Amygdala (tissue), 56 donors: Measurements from ENCODE around the gene IL10RB.
"Not testable (repeated sequence)": the region's sequence is repeated elsewhere in the genome, so short reads cannot be mapped to it uniquely, and the experiment has no call there.

Source experiments
- DNase-seq, 56 donors: peaks; one replicate each; lab custom pipeline; 2025; lab: John Stamatoyannopoulos, UW

Gene IL10RB

DNA sequence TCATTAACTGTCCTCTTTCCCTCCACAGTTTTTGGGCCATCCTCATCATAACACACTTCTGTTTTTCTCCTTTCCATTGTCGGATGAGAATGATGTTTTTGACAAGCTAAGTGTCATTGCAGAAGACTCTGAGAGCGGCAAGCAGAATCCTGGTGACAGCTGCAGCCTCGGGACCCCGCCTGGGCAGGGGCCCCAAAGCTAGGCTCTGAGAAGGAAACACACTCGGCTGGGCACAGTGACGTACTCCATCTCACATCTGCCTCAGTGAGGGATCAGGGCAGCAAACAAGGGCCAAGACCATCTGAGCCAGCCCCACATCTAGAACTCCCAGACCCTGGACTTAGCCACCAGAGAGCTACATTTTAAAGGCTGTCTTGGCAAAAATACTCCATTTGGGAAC, 30.0 kb downstream of the IL10RB start:
- DNase-seq, result no peak

DNA sequence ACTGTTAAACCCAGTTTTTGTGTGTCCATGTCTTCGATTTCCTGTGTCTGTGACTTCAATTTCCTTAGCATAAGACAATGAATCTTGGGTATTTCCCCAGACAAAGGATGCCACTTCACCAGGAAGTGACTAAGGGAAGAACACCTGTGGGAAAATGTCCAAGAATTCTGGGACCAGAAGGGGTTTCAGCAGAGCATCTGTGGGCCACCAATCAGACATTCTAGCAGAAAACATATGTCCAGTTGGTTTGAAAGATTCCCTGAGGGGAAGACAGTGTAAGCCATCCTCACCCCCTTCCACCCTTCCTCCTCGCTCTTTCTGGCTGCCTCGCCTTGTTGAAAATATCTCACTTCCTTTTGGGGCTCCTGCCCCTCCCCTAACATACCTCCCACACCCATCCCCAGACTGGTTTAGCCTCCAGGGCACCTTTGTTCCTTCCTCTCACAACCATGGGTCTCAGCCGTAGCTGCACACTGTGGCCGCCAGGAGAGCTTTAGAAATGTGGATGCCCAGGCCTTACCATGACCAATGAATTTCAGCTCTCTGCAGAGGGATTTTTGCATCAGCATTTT, 33.1 kb downstream of the IL10RB start:
- no peak for DNase-seq

DNA sequence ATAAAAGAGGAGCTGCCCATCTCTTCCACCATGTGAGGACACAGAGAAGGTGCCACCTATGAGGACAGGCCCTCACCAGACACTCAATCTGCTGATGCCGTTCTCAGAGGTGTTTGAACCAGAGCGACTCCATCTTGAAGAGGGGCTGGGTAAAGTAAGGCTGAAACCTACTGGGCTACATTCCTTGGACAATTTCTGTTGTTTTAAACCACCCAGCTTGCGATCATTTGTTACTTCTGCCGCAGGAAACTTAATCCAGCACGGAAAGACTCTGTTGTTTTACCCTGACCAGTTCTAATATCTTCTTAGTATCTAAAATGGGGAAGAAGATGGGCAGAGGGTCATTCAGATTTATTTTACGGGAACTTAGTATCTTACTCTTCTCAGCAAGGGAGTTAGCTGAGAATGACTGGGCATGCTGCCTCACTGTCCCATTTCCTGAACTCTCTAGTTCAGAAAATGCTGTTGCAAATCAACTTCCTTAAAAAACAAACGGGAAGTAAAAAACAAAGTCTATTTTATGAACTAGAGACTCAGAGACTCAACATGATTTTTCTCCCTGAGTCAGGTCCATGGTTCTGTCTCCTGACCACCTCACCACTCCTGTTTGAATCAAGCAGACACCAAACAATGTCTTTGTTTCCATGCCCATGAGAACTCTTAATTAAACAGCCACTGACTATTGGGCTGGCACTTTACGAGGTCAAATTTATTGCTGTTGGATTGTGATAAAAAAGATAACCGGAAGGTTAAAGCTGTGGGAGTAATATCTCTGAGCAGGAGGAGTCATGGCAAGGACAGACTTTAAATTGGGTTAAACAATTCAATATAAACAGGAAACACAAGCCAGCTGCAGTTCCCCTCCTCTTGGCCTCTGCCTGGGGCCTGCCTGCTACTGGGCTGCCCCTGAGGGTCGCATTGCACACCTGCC, 34.8 kb downstream of the IL10RB start:
- peak in 4 of 56 donors; percentile 3 to 17 (median 12) for DNase-seq

DNA sequence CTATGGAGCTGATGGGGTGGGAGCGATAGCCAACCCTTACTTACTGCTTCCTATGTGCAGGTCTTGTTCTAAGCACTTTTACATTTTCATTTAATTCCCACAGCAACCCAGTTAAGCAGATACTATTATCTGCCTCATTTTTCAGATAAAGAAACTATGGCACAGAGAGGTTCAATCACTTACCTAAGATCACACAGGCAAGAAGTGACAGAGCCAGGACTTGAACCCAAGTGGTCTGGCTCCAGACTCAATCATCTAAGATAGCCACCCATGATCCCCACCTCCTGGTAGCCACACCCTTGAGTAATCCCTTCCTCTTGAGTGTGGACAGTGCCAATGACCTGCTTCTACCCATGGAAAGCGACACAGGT, 35.5 kb downstream of the IL10RB start:
- DNase-seq, result no peak

DNA sequence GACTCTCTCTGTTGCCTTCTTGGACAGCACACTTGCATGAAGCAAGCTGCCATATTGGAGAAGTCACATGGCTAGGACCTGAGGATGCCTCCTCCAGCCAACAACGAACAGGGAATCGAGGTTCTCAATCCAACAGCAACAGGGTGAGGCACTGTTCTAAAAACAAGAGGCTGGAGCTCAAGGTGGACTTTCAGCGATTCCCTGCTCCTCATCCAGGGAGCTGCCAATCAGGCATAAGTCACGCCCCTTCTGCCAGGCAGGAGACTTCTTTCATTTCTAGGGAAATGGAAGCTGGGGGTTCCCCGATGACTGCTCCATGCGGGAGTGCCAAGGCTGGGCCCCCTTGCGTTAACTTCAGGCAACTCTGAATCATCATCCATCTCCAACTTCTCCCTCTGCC, 35.9 kb downstream of the IL10RB start:
- no peak for DNase-seq

DNA sequence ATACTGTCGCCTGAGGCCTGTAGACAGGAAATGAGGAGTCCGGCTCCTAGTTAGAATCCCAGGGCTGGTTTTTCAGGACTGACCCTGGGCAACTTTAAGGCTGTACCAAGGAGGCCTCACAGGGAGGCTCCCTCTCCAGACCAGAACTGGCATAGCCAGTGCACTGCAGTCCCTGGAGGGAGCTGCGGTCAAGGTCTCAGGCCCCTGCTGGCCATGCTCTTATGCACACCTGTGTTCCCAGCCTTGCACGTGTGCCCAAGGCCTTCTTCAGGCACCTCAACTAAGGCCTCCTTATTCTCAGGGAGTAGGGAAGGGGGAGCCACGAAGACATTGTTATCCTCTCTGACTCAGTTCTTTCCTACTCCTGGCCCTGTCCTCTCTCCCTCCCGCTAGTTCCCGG, 36.6 kb downstream of the IL10RB start:
- DNase-seq, result no peak

DNA sequence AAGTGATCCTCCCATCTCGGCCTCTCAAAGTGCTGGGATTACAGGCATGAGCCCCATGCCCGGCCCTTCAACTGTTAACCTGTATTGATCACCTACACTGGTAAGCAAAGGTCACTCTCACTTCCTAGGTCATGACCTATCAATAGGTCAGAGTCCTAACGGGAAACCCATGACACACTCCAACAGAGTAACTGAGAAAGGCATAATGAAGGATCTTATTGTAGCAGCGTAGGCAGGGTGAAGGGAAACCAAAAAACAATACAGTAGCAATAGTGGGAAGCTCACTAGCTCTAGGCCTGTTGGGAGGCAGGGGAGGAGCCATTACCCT, 39.1 kb downstream of the IL10RB start:
- no peak for DNase-seq

DNA sequence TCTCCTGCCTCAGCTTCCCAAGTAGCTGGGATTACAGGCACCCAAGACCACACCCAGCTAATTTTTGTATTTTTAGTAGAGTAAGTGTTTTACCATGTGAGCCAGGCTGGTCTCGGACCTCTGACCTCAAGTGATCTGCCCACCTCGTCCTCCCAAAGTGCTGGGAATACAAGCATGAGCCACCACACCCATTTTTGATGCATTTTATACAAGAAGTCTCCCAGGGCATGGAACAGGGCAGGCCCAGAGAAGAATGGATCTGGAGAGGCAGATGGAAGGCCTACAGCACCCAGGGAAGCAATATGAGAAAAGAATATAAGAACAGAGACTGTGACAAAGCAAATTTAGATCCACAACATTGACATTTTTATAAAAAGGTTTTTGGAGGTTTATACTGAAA, 39.8 kb downstream of the IL10RB start:
- no peak for DNase-seq

DNA sequence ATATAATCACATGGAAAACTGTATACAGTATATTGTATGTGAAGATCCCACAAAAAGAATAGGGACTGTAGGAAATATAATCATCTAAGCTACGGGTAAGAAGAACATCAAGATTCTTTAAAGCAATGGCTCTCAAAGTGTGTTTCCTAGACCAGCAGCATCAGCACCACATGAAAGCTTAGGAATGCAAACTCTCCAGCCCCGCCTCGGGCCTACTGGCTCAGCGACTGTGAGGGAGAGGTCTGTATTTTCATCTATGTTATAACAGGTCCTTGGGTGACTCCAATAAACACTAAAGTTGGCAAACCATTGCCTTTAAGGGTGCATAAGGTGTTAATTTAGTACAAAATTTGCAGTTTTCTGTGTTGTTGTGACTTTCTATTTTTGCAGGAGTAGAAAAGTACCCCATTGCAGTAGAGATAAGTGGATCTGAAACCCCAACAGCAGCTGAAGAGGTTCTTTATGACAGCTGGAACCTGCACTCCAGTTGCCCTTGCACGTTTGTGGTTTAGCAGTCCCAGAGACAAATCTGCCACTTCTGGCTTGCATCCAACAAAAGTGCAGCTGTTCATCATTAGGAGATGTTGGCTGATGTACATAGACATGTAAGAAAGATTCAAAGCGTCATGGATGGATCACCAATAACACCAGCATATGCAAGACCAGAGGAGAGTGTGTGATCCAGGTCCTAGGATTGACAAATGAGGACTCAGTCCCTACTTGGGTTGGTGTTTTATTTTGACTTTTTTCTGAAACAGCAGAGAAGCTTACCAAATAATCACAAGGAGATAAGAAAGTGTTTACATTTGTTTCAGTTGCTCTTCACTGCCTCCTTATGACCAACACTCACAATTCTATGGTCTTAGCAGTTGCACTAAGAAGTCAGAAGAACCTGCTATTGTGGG, 42.7 kb downstream of the IL10RB start:
- no peak for DNase-seq

DNA sequence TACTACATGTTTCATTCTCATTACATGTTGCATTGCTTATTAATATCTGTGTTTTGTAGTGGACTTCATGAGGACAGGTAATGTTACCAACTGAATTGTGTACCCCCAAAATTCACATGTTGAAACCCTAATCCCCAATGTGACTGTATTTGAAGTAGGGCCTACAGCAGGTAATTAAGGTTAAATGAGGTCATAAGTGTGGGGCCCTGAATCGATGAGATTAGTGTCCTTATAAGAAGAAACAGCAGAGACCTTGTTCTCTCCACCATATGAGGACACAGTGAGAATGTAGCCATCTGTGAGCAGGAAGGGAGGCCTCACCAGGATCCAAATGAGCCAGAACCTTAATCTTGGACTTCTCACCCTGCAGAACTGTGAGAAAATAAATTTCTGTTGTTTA, 43.6 kb downstream of the IL10RB start:
- DNase-seq, result no peak

DNA sequence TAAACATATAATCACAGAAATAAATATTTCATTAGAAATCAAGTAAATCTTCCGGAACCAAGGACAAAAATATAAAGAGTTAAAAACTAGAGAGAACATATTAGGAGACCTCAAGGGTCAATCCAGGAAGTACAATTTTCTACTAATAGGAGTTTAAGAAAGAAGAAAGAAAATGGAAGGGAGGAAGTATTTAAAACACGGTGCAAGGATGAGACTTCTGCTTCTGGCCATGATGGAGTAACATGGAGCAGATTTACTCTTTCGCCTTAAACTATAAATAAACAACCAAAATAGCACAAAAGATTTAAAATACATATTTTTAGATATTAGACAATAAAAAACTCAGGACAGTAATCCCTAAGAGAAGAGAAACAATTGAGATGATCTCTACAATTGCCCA, 46.0 kb downstream of the IL10RB start:
- DNase-seq, result no peak

DNA sequence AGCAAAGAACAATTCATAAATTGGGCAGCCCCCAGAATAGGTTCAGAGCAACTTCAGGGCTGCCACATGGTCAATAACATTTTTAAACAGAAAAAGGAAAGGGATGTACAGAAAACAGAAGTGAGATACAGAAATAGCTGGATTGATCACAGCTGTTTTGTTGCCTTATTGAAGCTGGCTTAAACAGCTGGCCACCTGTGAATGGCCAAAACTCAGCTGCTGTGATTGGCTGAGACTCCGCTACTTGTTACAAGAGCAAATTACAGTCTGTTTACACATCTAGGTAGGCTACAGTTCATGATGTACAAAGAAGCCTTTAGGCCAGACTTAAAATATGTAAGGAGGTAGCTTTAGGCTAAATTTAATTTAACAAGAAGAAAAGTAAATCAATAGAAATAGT, 47.0 kb downstream of the IL10RB start:
- no peak for DNase-seq

DNA sequence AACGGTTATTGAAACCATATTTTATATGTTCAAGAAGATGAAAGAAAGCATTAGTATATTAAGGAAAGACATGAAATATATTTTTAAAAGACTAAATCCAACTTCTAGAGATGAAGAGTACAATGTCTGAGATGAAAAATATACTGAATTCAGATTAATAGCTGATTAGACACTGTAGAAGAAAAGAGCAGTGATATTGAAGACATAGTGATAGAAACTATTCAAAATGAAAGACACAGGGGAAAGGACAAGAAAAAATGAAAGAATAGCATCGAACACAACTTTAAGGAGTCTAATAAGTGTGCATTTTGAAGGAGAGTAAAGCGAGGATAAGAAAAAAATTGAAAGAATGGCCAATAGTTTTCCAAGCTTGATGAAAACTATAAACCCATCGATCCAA, 47.4 kb downstream of the IL10RB start:
- DNase-seq, result no peak

DNA sequence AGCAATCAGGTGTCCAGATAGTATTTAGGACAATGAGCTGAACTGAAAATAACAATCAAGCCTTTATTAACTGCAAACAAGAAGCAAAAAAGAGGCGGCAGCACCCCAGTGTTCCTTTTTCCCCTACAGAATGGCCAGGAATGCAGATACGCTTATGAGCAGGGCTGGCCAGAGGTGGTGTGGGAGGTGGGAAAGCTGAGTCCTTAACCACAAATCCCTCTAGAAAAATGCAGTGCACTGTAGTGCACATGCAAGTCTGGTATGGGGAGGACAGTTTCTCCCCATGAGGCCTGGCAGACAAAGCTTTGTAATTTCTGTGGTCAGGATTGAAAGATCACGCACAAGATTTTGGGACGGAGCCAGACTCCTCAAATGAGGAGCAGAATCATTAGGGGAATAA, 47.9 kb downstream of the IL10RB start:
- no peak for DNase-seq

DNA sequence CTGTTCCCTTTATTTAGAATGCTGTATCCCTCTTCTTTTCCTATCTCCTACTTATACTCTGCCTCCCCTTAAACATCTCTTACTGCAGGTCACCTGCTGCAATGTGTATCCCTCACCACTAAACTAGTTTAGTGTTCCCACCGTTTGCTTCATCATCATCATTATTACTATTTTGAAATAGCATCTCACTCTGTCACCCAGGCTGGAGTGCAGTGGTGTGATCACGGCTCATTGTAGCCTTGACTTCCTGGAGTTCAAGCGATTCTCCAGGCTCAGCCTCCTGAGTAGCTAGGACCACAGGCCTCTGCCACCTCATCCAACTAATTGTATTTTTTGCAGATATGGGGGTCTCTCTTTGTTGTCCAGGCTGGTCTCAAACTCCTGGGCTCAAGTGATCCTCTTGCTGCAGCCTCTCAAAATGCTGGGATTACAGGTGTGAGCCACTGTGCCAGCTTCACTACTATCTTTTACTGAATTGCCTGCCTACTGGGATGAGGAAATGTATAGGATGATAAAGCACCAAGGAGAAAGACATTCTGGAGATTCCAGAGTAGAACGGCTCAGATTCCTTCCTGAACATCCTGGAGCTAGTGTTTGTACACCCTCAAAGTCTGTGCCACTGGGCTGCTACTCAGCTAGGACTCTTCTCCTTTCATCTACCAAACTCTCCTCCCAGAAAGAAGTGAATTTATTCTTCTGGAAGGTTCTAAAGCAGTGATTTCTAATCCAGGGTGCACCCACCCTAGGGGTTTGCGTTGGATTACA, 50.0 kb downstream of the IL10RB start:
- no peak for DNase-seq

DNA sequence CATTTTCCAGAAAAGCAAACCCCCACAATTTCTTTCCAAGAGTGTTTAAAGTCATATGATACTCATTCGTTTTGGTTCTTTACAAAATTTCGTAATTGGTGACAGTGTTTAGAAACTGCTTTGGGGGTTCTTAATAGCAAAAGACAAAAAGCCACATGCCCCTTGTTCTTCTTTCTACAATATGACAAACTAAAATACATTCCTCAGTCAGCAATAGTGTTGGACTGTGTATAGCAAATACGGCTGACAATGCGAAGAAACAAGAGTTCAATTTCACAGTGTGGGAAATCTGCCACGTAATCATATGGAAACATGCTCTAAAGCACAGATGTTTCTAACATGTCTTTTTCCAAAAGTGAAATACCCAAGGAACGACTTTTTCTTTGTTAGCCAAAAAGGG, 51.0 kb downstream of the IL10RB start:
- no peak for DNase-seq

DNA sequence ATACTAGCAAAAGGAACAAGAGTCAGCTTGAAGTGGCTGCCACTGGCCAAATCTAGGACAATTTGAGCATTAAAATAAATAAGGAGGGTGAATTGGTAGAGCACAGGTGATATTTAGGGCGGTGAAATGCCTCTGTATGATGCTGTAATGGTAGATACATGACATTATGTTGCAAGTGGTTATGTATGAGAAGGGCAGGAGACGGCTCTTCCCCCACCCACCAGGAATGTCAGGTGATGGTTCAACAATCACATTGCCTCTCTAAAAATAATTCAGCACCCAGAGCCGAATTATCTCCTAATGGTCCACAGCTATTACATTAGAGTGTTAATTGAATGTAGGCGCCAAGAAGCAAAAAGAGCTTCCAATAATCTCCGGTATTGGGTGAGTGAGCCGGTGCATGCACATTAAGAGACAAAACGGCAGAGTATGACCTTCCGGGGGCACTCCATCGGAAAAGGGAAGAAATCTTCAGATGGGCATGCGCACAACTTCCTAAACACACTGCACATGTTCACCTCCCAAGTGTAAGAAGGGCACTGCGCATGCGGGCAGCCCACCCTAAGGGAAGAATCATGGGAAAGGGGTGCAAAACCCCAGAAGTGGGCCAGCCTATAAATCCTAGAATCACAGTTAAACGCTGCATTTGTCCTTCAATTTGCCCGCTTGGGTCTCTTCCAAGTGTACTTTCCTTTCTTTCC, 51.8 kb downstream of the IL10RB start:
- no peak for DNase-seq

DNA sequence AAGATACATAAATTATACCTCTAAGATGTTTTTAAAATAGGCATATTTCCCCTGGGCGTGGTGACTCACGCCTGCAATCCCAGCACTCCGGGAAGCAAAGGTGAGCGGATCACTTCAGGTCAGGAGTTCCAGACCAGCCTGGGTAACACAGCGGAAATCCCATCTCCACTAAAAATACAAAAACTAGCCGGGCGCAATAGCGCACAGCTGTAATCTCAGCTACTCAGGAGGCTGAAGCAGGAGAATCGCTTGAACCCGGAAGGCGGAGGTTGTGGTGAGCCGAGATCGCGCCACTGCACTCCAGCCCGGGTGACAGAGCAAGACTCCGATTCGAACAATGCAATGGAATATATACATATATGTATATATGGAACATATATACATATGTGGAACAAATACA, 54.8 kb downstream of the IL10RB start:
- DNase-seq, result not testable (repeated sequence)

DNA sequence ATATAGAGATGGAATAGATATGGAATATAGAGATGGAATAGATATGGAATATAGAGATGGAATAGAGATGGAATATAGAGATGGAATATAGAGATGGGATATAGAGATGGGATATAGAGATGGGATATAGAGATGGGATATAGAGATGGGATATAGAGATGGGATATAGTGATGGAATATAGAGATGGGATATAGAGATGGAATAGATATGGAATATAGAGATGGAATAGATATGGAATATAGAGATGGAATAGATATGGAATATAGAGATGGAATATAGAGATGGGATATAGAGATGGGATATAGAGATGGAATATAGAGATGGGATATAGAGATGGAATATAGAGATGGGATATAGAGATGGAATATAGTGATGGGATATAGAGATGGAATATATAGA, 57.4 kb downstream of the IL10RB start:
- not testable (repeated sequence) for DNase-seq
